ENCODE measurements around the gene ERC1. TPM values are rescaled to one million over a fixed set of nuclear protein-coding genes. Genes with fewer than 3 reads are reported as not detected.

The ERC1 gene
- total and polyA plus RNA-seq, 2 donors from 2014 or later, result 5.1 to 68.3 TPM

DNA sequence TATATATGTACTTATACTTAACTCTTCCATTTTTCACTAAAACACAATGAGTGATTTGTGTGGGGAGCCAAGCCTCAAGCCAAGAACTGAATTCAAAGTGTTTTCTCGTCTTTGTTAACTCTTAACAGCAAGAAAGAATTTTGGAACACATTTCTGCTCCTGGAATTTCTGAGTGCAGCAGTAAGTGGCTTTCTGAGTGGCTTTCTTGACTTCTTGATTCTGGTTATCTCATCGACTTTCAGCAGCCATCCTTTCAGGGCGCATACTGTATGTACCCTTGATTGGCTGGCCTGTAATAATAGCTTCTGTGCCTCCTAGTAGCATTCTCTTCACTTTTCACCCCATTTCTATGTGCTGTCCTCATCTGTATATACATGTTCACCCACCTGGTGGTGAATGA, 446.0 kb downstream of the ERC1 start:
- H3K9me3 ChIP-seq (ENCODE audit: control insufficient read depth in 2 of 3, insufficient read depth in 1 of 3, low read length in 3 of 3), result no peaks in the 10 kb centered on the region
- intact Hi-C loops (cut with DNase I), result no loop called here
- H3K27ac ChIP-seq (ENCODE audit: low read depth in 2 of 2, low read length in 2 of 2), result no peak overlapping the region
- no peak overlapping the region for H3K4me3 ChIP-seq (ENCODE audit: low read length in 3 of 3)
- DNase-seq, result no peak
- no peak for TF ChIP-seq CTCF (IDR thresholded peaks at IDR 0.05; ENCODE audit: borderline replicate concordance, extremely low read depth, insufficient read depth)
- H3K36me3 ChIP-seq (ENCODE audit: control insufficient read depth in 2 of 3, insufficient read depth in 3 of 3, low read length in 3 of 3), result no peaks in the 10 kb centered on the region
- no peaks in the 10 kb centered on the region for H3K27me3 ChIP-seq (ENCODE audit: control insufficient read depth, insufficient read depth, low read length)
- H3K9ac ChIP-seq (ENCODE audit: low read length in 3 of 3), result no peak overlapping the region
- no peak for FAIRE-seq
- H3K4me1 ChIP-seq (ENCODE audit: control insufficient read depth in 2 of 3, insufficient read depth in 2 of 3, low read depth in 1 of 3, low read length in 3 of 3), result peaks cover 0 to 4% (median 0%) of the 10 kb centered on the region in 3 donors

DNA sequence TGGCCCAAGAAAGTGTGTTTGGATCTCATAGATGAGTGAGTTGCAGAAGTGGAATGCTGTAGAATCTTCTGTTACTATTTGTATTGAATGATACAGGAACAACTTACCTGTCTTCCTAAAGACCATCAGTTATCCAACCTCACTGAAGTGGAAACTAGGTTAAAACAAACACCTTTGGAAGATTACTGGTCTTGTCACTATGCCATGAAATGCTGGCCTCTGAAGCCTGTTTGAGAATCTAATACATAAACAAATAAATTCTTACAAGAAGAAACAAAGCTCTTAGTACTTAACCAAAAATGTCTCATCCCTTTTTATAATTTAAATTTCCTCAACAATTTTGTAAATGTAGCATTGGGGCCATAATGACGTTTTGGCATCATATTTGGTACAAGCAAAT, 448.2 kb downstream of the ERC1 start:
- DNase-seq (no peak), FAIRE-seq (no peak)
- Histone ChIP-seq H3K27me3 (ENCODE audit: control insufficient read depth, insufficient read depth, low read length) (no peaks in the 10 kb centered on the region), H3K27ac (ENCODE audit: low read depth in 2 of 2, low read length in 2 of 2) (no peak overlapping the region), H3K36me3 (ENCODE audit: control insufficient read depth in 2 of 3, insufficient read depth in 3 of 3, low read length in 3 of 3) (no peaks in the 10 kb centered on the region), H3K9me3 (ENCODE audit: control insufficient read depth in 2 of 3, insufficient read depth in 1 of 3, low read length in 3 of 3) (no peaks in the 10 kb centered on the region), H3K4me3 (ENCODE audit: low read length in 3 of 3) (no peak overlapping the region), H3K9ac (ENCODE audit: low read length in 3 of 3) (no peak overlapping the region), H3K4me1 (ENCODE audit: control insufficient read depth in 2 of 3, insufficient read depth in 2 of 3, low read depth in 1 of 3, low read length in 3 of 3) (peaks cover 0 to 4% (median 0%) of the 10 kb centered on the region in 3 donors)
- TF ChIP-seq CTCF (IDR thresholded peaks at IDR 0.05; ENCODE audit: borderline replicate concordance, extremely low read depth, insufficient read depth), result no peak
- intact Hi-C loops (cut with DNase I), result no loop called here

DNA sequence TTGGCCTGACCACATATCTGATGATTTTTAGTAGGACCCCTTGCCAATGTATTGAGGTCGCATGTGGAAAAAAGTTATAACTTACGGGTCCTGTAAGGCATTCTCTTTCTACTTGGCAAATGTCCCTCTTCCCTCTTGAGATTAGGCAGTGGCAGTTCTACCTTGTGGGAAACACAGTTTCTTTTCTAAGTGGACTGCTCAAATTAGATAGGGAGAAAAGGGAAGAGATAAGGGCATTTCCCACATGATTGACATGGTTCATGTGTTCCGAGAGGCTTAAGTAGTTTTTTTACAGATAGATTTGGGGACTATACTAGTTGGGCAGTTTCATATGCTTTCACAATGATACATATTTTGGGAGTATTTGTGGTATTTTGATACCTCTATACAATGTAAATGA, 448.7 kb downstream of the ERC1 start:
- peaks cover 0 to 4% (median 0%) of the 10 kb centered on the region in 3 donors for H3K4me1 ChIP-seq (ENCODE audit: control insufficient read depth in 2 of 3, insufficient read depth in 2 of 3, low read depth in 1 of 3, low read length in 3 of 3)
- H3K27me3 ChIP-seq (ENCODE audit: control insufficient read depth, insufficient read depth, low read length), result no peaks in the 10 kb centered on the region
- H3K4me3 ChIP-seq (ENCODE audit: low read length in 3 of 3), result no peak overlapping the region
- no peaks in the 10 kb centered on the region for H3K36me3 ChIP-seq (ENCODE audit: control insufficient read depth in 2 of 3, insufficient read depth in 3 of 3, low read length in 3 of 3)
- FAIRE-seq, result no peak
- no peak overlapping the region for H3K9ac ChIP-seq (ENCODE audit: low read length in 3 of 3)
- H3K27ac ChIP-seq (ENCODE audit: low read depth in 2 of 2, low read length in 2 of 2), result no peak overlapping the region
- intact Hi-C loops (cut with DNase I), result no loop called here
- no peak for DNase-seq
- H3K9me3 ChIP-seq (ENCODE audit: control insufficient read depth in 2 of 3, insufficient read depth in 1 of 3, low read length in 3 of 3), result no peaks in the 10 kb centered on the region
- no peak for TF ChIP-seq CTCF (IDR thresholded peaks at IDR 0.05; ENCODE audit: borderline replicate concordance, extremely low read depth, insufficient read depth)

Data from kidney (tissue), 14 donors.